ENCODE results near the gene CAPNS2.

CAPNS2 gene

DNA sequence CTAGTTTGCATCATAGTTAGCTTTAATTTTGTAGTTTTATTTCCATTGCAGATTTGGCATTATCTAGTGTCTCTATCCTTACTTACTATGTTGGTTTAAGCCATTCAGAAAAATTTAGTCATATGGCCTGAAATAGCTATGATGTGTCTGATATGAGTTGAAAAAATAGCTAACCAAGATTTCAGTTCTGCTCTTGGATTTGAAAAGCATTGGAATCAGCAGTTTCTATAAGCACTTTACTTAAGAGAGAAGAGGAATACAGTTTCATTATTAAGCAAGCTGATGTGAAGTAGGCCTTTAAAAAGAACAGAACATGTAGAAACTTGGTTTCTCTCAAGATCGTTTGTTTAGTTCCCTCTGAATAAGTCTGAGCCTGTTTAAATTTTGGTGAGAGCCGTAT is 31.7 kb upstream of the CAPNS2 start:
- H3K27ac ChIP-seq = no peak overlapping the region
- DNase-seq (ENCODE audit: low spot score) = no peak
- TF ChIP-seq, protein P1, sequence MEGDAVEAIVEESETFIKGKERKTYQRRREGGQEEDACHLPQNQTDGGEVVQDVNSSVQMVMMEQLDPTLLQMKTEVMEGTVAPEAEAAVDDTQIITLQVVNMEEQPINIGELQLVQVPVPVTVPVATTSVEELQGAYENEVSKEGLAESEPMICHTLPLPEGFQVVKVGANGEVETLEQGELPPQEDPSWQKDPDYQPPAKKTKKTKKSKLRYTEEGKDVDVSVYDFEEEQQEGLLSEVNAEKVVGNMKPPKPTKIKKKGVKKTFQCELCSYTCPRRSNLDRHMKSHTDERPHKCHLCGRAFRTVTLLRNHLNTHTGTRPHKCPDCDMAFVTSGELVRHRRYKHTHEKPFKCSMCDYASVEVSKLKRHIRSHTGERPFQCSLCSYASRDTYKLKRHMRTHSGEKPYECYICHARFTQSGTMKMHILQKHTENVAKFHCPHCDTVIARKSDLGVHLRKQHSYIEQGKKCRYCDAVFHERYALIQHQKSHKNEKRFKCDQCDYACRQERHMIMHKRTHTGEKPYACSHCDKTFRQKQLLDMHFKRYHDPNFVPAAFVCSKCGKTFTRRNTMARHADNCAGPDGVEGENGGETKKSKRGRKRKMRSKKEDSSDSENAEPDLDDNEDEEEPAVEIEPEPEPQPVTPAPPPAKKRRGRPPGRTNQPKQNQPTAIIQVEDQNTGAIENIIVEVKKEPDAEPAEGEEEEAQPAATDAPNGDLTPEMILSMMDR (IDR thresholded peaks at IDR 0.05) = no peak
- H3K4me3 ChIP-seq = no peak overlapping the region

DNA sequence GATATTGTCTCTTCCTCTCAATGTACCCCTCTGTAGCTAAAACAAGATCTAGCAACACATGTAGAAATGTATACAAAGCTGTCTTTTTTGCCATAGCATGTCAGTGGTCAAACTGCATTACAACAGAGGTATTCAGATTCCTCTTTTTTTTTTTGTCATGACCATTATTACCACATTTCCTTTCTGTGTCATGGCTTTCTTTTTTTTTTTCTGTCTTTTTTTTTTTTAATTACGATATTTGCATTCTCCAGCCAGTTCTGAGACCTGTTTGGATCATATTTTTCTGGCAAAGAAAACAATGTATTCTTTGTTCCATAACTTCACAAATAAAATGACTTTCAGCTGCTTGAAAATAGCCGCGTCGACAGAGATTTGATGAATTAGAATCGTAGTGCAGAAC is 27.4 kb upstream of the CAPNS2 start:
- Histone ChIP-seq H3K27ac (no peak overlapping the region), H3K4me3 (no peak overlapping the region)
- DNase-seq (ENCODE audit: low spot score) = no peak
- TF ChIP-seq, protein P1 (IDR thresholded peaks at IDR 0.05) = no peak

DNA sequence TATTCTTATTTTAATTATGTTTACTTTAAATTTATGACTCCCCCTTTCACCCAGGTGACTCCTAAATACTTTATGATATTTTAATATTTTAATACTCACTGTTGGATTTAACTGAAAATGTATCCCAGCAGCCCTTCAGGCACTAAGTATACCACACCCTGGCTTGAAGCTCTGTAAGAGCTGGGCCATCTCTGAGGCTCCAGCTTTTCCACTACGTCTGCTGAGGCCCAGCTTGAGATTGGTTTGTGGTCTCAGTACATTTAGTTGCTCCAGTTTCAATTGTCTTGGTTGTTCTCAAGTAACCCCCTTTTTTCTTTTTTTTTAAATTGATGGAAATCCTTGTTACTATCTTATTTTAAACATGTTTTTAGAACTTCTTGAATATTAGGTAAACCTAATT is 27.0 kb upstream of the CAPNS2 start:
- Histone ChIP-seq H3K4me3 (no peak overlapping the region), H3K27ac (no peak overlapping the region)
- TF ChIP-seq, protein P1 (IDR thresholded peaks at IDR 0.05) = no peak
- DNase-seq (ENCODE audit: low spot score) = no peak

DNA sequence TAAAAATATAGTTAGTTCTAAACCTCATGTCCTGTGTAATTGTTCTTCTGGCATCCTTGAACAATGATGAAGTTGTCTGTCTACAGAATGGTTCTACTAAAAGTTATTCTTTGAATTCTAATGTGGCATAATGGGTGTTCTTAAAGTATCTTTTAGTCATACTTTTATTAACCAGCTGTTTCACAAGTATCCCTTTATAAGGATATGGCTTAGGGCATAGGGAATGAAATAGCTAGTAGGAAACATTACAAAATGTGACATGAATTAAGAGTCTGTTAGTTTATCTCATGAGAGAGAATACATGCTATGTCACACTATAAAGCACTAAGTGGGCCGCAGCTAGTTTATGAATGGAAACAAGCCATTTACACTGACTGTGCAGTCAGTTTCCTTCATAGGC is 26.3 kb upstream of the CAPNS2 start:
- DNase-seq (ENCODE audit: low spot score) = no peak
- H3K27ac ChIP-seq = no peak overlapping the region
- TF ChIP-seq, protein P1 (IDR thresholded peaks at IDR 0.05) = no peak
- H3K4me3 ChIP-seq = no peak overlapping the region

DNA sequence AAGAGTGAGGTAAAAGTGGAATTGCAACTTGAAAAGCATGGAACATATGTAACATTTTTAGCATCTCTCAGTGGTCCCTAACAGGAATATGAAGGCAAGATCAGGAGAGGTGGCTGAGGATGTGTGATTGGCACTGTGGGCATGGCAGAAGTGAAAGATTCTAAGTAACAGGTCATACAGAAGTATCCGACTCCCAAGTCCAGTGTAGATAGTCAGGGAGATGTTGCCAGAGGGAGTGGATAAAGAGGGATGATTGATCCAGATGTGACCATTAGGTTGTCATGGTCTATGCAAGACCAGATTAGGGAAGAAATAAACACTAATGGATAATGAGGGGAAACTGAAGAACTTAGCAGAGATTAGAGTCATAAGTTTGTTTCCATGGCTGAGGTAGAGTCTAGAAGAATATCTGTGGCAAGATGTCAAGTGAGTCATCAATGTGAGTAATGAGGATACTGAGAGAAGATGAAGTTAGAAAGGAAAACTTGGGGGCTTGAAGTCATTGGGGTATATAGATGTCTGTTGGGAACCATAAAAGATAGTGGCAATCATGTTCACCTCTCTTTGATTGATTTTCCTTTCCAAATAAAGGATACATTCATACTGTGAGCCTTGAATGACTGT is 23.9 kb upstream of the CAPNS2 start:
- Histone ChIP-seq H3K27ac (peak overlapping the region in 1 of 2 donors; percentile 1), H3K4me3 (no peak overlapping the region)
- TF ChIP-seq, protein P1 (IDR thresholded peaks at IDR 0.05) = no peak
- DNase-seq (ENCODE audit: low spot score) = no peak

DNA sequence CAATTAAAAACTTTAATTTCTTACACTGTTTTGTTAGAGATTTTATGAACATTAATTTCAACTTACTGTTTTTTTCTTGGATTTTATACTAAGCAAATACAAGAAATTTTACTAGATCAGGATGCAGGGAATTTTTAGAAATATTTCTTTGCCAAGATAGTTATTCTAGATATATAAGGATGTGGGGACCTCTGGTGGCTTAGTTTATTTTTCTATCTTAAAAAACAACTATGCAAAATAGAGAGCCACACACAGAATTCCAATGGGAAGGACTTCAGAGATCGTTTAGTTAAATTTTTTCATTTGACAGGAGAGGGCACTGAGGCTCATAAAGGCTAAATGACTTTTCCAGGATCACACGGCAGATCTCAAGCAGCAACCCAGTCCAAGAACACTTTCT is 23.0 kb upstream of the CAPNS2 start:
- no peak for DNase-seq (ENCODE audit: low spot score)
- no peak overlapping the region for H3K27ac ChIP-seq
- TF ChIP-seq, protein P1 (IDR thresholded peaks at IDR 0.05) = no peak

DNA sequence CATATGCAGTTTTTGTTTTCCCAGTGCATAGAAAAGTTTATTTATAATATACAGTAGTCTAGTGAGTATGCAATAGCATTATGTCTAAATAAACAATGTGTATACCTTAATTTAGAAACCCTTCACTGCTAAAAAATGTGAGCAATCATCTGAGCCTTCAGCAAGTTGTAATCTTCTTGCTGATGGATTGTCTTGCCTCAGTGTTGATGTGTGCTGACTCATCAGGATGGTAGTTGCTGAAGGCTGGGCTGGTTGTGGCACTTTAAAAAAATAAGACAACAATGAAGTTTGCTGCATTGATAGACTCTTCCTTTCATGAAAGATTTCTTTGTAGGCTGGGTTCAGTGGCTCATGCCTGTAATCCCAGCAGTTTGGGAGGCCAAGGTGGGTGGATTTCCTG is 13.9 kb upstream of the CAPNS2 start:
- TF ChIP-seq, protein P1 (IDR thresholded peaks at IDR 0.05) = no peak
- Histone ChIP-seq H3K4me3 (no peak overlapping the region), H3K27ac (no peak overlapping the region)
- DNase-seq (ENCODE audit: low spot score) = no peak

More for the DNA sequence above, 23.0 kb upstream of the CAPNS2 start:
- H3K4me3 ChIP-seq = no peak overlapping the region
